H1 (cell line): Measurements from ENCODE around the gene PVALB. TPM values are rescaled to one million over a fixed set of nuclear protein-coding genes. Genes with fewer than 3 reads are reported as not detected.

Source experiments
- CTCF ChIA-PET: fragments of 300-600 bp; sonication (Branson Sonifier 250); formaldehyde crosslinking; loops from one replicate; lab custom pipeline; 2021; ENCODE audit not compliant: partially characterized antibody; lab: Charles Lee
- POLR2A ChIA-PET: fragments of 300-600 bp; sonication (Branson Sonifier 250); formaldehyde crosslinking; loops from one replicate; lab custom pipeline; 2021; ENCODE audit warnings: inconsistent platforms; ENCODE audit not compliant: partially characterized antibody; lab: Charles Lee
- DNase-seq, 2 experiments: peaks; one replicate each; pipeline versions ENCODE4 v3.0.0 to v3.0.0-alpha.2; 2010 to 2022; ENCODE audit warnings: low spot score in 2 of 2, low read depth in 1 of 2, mixed read lengths in 1 of 2
- FAIRE-seq: peaks from 2 replicates; lab custom pipeline; 2011; peaks lifted over from hg19 to GRCh38; lab: Jason Lieb, UNC
- H2AFZ ChIP-seq: 2 replicates; pipeline ENCODE4 v1.8.1; 2012; ENCODE audit warnings: low read length, inconsistent platforms
- H2AK5ac ChIP-seq: 2 replicates; pipeline ENCODE4 v1.6.1; 2013; ENCODE audit warnings: low read depth, low read length
- H2BK120ac ChIP-seq: replicated peaks from 2 replicates; pipeline ENCODE3; 2013; ENCODE audit warnings: low read depth, low read length, inconsistent platforms
- H2BK12ac ChIP-seq: 2 replicates; pipeline ENCODE4 v1.6.1; 2013; ENCODE audit warnings: low read depth, low read length
- H2BK15ac ChIP-seq: 2 replicates; pipeline ENCODE4 v1.6.1; 2013; ENCODE audit warnings: low read length
- H2BK20ac ChIP-seq: 2 replicates; pipeline ENCODE4 v1.6.1; 2013; ENCODE audit warnings: low read length
- H2BK5ac ChIP-seq: 2 replicates; pipeline ENCODE4 v1.6.1; 2013; ENCODE audit warnings: low read depth, low read length
- H3K14ac ChIP-seq: 2 replicates; pipeline ENCODE4 v1.6.1; 2013; ENCODE audit warnings: inconsistent platforms; ENCODE audit not compliant: insufficient read length
- H3K18ac ChIP-seq: 2 replicates; pipeline ENCODE4 v1.6.1; 2013; ENCODE audit warnings: low read length; ENCODE audit errors: extremely low read depth
- H3K23ac ChIP-seq: 2 replicates; pipeline ENCODE4 v1.6.1; 2013; ENCODE audit warnings: inconsistent platforms; ENCODE audit not compliant: insufficient read length
- H3K23me2 ChIP-seq: 2 replicates; pipeline ENCODE4 v1.6.1; 2013; ENCODE audit warnings: low read depth, low read length
- H3K27ac ChIP-seq: 2 replicates; pipeline ENCODE4 v1.6.1; 2011; ENCODE audit warnings: low read depth, low read length, inconsistent platforms
- H3K27me3 ChIP-seq, 4 experiments: replicated peaks in 1 of 4; 1 replicate in 1 of 4; 2 replicates in 3 of 4; pipeline versions ENCODE4 v1.6.1 to v1.8.1; 2011 to 2013; ENCODE audit warnings: low read length in 3 of 4, mild to moderate bottlenecking in 3 of 4, inconsistent platforms in 2 of 4, mixed read lengths in 2 of 4, moderate library complexity in 1 of 4; ENCODE audit not compliant: control insufficient read depth in 3 of 4, insufficient read depth in 3 of 4; ENCODE audit errors: extremely low read depth in 1 of 4
- H3K36me3 ChIP-seq, 4 experiments: 2 replicates each; pipeline versions ENCODE4 v1.6.1 to v1.8.1; 2011 to 2013; ENCODE audit warnings: mild to moderate bottlenecking in 4 of 4, low read length in 3 of 4, moderate library complexity in 2 of 4, control low read depth in 1 of 4, inconsistent platforms in 1 of 4; ENCODE audit not compliant: insufficient read depth in 4 of 4, control insufficient read depth in 2 of 4
- H3K4ac ChIP-seq: replicated peaks from 2 replicates; pipeline ENCODE3; 2013; ENCODE audit warnings: low read length, low read depth, mixed read lengths, inconsistent platforms; ENCODE audit not compliant: insufficient read length
- H3K4me1 ChIP-seq, 4 experiments: replicated peaks in 1 of 4; 1 replicate in 1 of 4; 2 replicates in 3 of 4; pipeline versions ENCODE4 v1.6.1 to v1.8.1; 2011 to 2013; ENCODE audit warnings: low read length in 3 of 4, inconsistent platforms in 2 of 4, mixed read lengths in 1 of 4; ENCODE audit not compliant: insufficient read depth in 4 of 4, control insufficient read depth in 3 of 4
- H3K4me2 ChIP-seq, 2 experiments: 2 replicates each; pipeline versions ENCODE4 v1.6.1 to v1.8.1; 2011 to 2013; ENCODE audit warnings: low read depth in 2 of 2, low read length in 2 of 2, control low read depth in 1 of 2, inconsistent platforms in 1 of 2, mild to moderate bottlenecking in 1 of 2; ENCODE audit not compliant: insufficient read depth in 1 of 2
- H3K4me3 ChIP-seq, 4 experiments: fragments of 200-600, 300-600 bp in 1 of 4; sonication (generic), shearing (Covaris generic), sonication (Bioruptor Twin) in 1 of 4; 2 replicates each; pipeline versions ENCODE4 v1.5.1 to v1.8.1; 2011 to 2016; ENCODE audit warnings: low read length in 4 of 4, low read depth in 3 of 4, control low read depth in 2 of 4, inconsistent platforms in 2 of 4, mild to moderate bottlenecking in 2 of 4, mixed read lengths in 1 of 4, moderate library complexity in 1 of 4; ENCODE audit not compliant: insufficient read depth in 2 of 4; ENCODE audit errors: extremely low read depth in 1 of 4
- H3K56ac ChIP-seq: replicated peaks from 2 replicates; pipeline ENCODE3; 2013; ENCODE audit warnings: low read depth, mild to moderate bottlenecking, mixed read lengths, low read length, inconsistent platforms; ENCODE audit not compliant: insufficient read length
- H3K79me1 ChIP-seq: 2 replicates; pipeline ENCODE4 v1.6.1; 2013; ENCODE audit warnings: low read depth, low read length, control low read depth
- H3K79me2 ChIP-seq, 2 experiments: 2 replicates each; pipeline versions ENCODE4 v1.6.1 to v1.8.1; 2012 to 2013; ENCODE audit warnings: low read length in 2 of 2, mild to moderate bottlenecking in 2 of 2, inconsistent platforms in 1 of 2; ENCODE audit not compliant: insufficient read depth in 2 of 2, control insufficient read depth in 1 of 2
- H3K9ac ChIP-seq, 4 experiments: replicated peaks in 1 of 4; 1 replicate in 1 of 4; 2 replicates in 3 of 4; pipeline versions ENCODE4 v1.6.1 to v1.8.1; 2011 to 2013; ENCODE audit warnings: low read depth in 3 of 4, low read length in 3 of 4, control low read depth in 2 of 4, mild to moderate bottlenecking in 2 of 4, moderate library complexity in 2 of 4, inconsistent platforms in 1 of 4; ENCODE audit errors: extremely low read depth in 1 of 4
- H3K9me3 ChIP-seq, 2 experiments: 2 replicates each; pipeline versions ENCODE4 v1.6.1 to v1.8.1; 2012 to 2013; ENCODE audit warnings: mild to moderate bottlenecking in 2 of 2, moderate library complexity in 2 of 2, control low read depth in 1 of 2, inconsistent platforms in 1 of 2, low read depth in 1 of 2, low read length in 1 of 2, mixed read lengths in 1 of 2; ENCODE audit not compliant: insufficient read depth in 2 of 2
- H4K20me1 ChIP-seq, 2 experiments: replicated peaks in 1 of 2; 2 replicates each; pipeline versions ENCODE3 to v1.8.1; 2011 to 2013; ENCODE audit warnings: inconsistent platforms in 2 of 2, low read length in 2 of 2, mild to moderate bottlenecking in 1 of 2; ENCODE audit not compliant: insufficient read depth in 2 of 2, control insufficient read depth in 1 of 2
- H4K5ac ChIP-seq: 2 replicates; pipeline ENCODE4 v1.6.1; 2013; ENCODE audit warnings: low read length, low read depth, mixed read lengths, inconsistent platforms; ENCODE audit not compliant: insufficient read length
- H4K8ac ChIP-seq: 2 replicates; pipeline ENCODE4 v1.8.0; 2013; ENCODE audit warnings: mild to moderate bottlenecking, moderate library complexity, low read length, inconsistent platforms; ENCODE audit not compliant: insufficient read depth; ENCODE audit errors: extremely low read depth
- H4K91ac ChIP-seq: replicated peaks from 2 replicates; pipeline ENCODE3; 2013; ENCODE audit warnings: low read length, mixed read lengths, inconsistent platforms; ENCODE audit not compliant: insufficient read length
- ATF2 ChIP-seq: IDR thresholded peaks from 2 replicates; pipeline ENCODE4 v1.6.1; 2012; ENCODE audit warnings: low read length, inconsistent platforms
- ATF3 ChIP-seq: IDR thresholded peaks from 2 replicates; pipeline ENCODE4 v1.6.1; 2011; ENCODE audit warnings: low read depth, mild to moderate bottlenecking, low read length; ENCODE audit not compliant: insufficient read depth
- MAFK ChIP-seq: IDR thresholded peaks from 2 replicates; pipeline ENCODE4 v1.6.1; 2012; ENCODE audit warnings: low read depth, mild to moderate bottlenecking, improper control_type of control experiment, low read length
- MAX ChIP-seq: IDR thresholded peaks from 2 replicates; pipeline ENCODE4 v1.6.1; 2012; ENCODE audit warnings: inconsistent platforms
- POLR2A ChIP-seq, 2 experiments: IDR thresholded peaks; 1 replicate in 1 of 2; 2 replicates in 1 of 2; pipeline ENCODE4 v1.6.1; 2011; ENCODE audit warnings: low read depth in 2 of 2, low read length in 2 of 2, mild to moderate bottlenecking in 2 of 2; ENCODE audit errors: control extremely low read depth in 1 of 2
- SUZ12 ChIP-seq: fragments of 200-600 bp; sonication (generic); IDR thresholded peaks from 2 replicates; pipeline ENCODE4 v1.6.1; 2012; ENCODE audit warnings: mild to moderate bottlenecking, inconsistent platforms, low read length, moderate library complexity, mixed read lengths
- YY1 ChIP-seq: IDR thresholded peaks from 2 replicates; pipeline ENCODE4 v1.6.1; 2011; ENCODE audit warnings: low read depth, mild to moderate bottlenecking, low read length
- WGBS, 2 experiments: shearing (Covaris generic) in 1 of 2; methylation state at CpG; one replicate each; pipeline versions ENCODE4 v1.1.6 to v1.1.7; 2013 to 2015; ENCODE audit warnings: low lambda C conversion rate in 2 of 2, mixed read lengths in 2 of 2, inconsistent platforms in 1 of 2, low coverage in 1 of 2, missing lambda C conversion rate in 1 of 2; ENCODE audit not compliant: insufficient replicate concordance in 2 of 2, insufficient coverage in 1 of 2, insufficient read length in 1 of 2; ENCODE audit errors: extremely low coverage in 1 of 2, missing lambda C conversion rate in 1 of 2; 5-methylcytosine and 5-hydroxymethylcytosine counted together
- polyA plus RNA-seq, 7 experiments: library from polyadenylated mRNA; depleted of rRNA in 3 of 7; stranded (reverse) in 5 of 7; unstranded in 2 of 7; fragments of >200 nt in 5 of 7; fragments of 200-250 nt in 2 of 7; gene quantifications; 1 replicate in 5 of 7; 2 replicates in 1 of 7; 4 replicates in 1 of 7; pipeline versions ENCODE4 v1.2.1 to v1.2.3, GENCODE V29; 2011 to 2013; ENCODE audit warnings: missing spikeins in 2 of 7, mixed read lengths in 2 of 7
- total RNA-seq: library from RNA; stranded (reverse); fragmentation: NEBNext Ultra II Directional; extraction: Animal tissue kit (Norgen Biotek cat#: 25700); gene quantifications from 2 replicates; pipeline ENCODE4 v1.2.1, GENCODE V29; 2021

PVALB gene
- total and polyA plus RNA-seq, 2 of the 8 experiments (the other 6 are each of a cell fraction or from before 2014, with no cell fraction given) = 1.7 to 5.4 TPM

- H3K4ac ChIP-seq = no peak overlapping the region
- H4K8ac ChIP-seq = no peak overlapping the region
- no peaks in the 10 kb centered on the region for H4K20me1 ChIP-seq
- no peaks in the 10 kb centered on the region for H3K79me2 ChIP-seq
- no peak overlapping the region for H2AFZ ChIP-seq
- peak overlapping the region; percentile 17 for H4K91ac ChIP-seq
- no peak overlapping the region for H3K27ac ChIP-seq
- H4K5ac ChIP-seq = no peak overlapping the region
- no peak for FAIRE-seq
- no peak overlapping the region for H2AK5ac ChIP-seq
- no peak overlapping the region for H3K9ac ChIP-seq
- H3K23ac ChIP-seq = no peak overlapping the region
- peaks cover 8 to 23% (median 15%) of the 10 kb centered on the region in 4 experiments for H3K4me1 ChIP-seq
- no peaks in the 10 kb centered on the region for H3K9me3 ChIP-seq
- no peak overlapping the region for H2BK5ac ChIP-seq
- H3K36me3 ChIP-seq = no peaks in the 10 kb centered on the region
- no peak overlapping the region; a peak in 1 of 4 replicates for H3K4me2 ChIP-seq
- no peak overlapping the region for H2BK120ac ChIP-seq
- H3K56ac ChIP-seq = no peak overlapping the region
- H3K79me1 ChIP-seq = no peaks in the 10 kb centered on the region; the same call in 1 of the 2 replicates
- H3K4me3 ChIP-seq = no peak overlapping the region
- H3K27me3 ChIP-seq = no peaks in the 10 kb centered on the region
- H2BK15ac ChIP-seq = no peak overlapping the region; the same call in 1 of the 2 replicates
- H3K14ac ChIP-seq = no peak overlapping the region
- POLR2A ChIA-PET = interaction anchor here (1.1 kb wide), 1 partner anchor 12 kb away, joined by 3 read pairs; no protein-coding TSS in a partner anchor
- CTCF ChIA-PET = no interaction called here
- H2BK12ac ChIP-seq = peak overlapping the region; percentile 50; the same call in 1 of the 2 replicates
- peaks cover 6% of the 10 kb centered on the region; the same call in 1 of the 2 replicates for H3K23me2 ChIP-seq
- no peak for TF ChIP-seq ATF2
- no peak for TF ChIP-seq SUZ12
- no peak for TF ChIP-seq MAFK
- no peak for TF ChIP-seq ATF3
- TF ChIP-seq POLR2A (IDR thresholded peaks at IDR 0.05; ENCODE audit: control extremely low read depth in 1 of 2, low read depth in 2 of 2, low read length in 2 of 2) = no peak
- TF ChIP-seq YY1 = no peak
- no peak for TF ChIP-seq MAX
- no peak for DNase-seq
- 82% methylated on average over 11 of the region's 11 CpGs; no CpG with 5 or more reads in 1 of the 2 experiments for WGBS, 2 experiments
- no peak overlapping the region for H2BK20ac ChIP-seq
- 0 out of 2 replicates have a peak overlapping the region, but pooled peaks have one; percentile 19 for H3K18ac ChIP-seq
Observed at GRCh38 chr22:36798674-36799066, 18.2 kb downstream of the PVALB start.
